GM12878 (cell line): ENCODE data around the gene POU6F2. TPM values are rescaled to one million over a fixed set of nuclear protein-coding genes. Genes with fewer than 3 reads are reported as not detected.

Experiments
- ATAC-seq: fragments of 200-7000 bp; cut with Tn5 transposase; 3 replicates; pipeline ENCODE4 v1.9.1; 2020; ENCODE audit warnings: mild to moderate bottlenecking, moderate library complexity
- BruUV-seq: library from RNA; stranded (reverse); fragments of 400-500 nt; replicated peaks from 2 replicates; lab custom pipeline; 2021; lab: Mats Ljungman, UMichigan
- CTCF ChIA-PET: fragments of 300-600 bp; sonication (Branson Sonifier 250); formaldehyde crosslinking; extraction: SDS; loops from one replicate; lab custom pipeline; 2021; ENCODE audit warnings: inconsistent platforms; lab: Yijun Ruan, JAX
- POLR2A ChIA-PET: fragments of 350-600 bp; formaldehyde crosslinking; extraction: SDS; loops from one replicate; lab custom pipeline; 2021; ENCODE audit warnings: inconsistent platforms; lab: Charles Lee
- RAD21 ChIA-PET: fragments of 300-600 bp; sonication (Branson Sonifier 250); formaldehyde crosslinking; loops from one replicate; lab custom pipeline; 2023; ENCODE audit warnings: antibody characterized with exemption; ENCODE audit not compliant: unreplicated experiment; lab: Charles Lee
- SMC1A ChIA-PET: fragments of 300-600 bp; sonication (Branson Sonifier 250); formaldehyde crosslinking; loops from one replicate; lab custom pipeline; 2023; ENCODE audit not compliant: unreplicated experiment, uncharacterized antibody; lab: Charles Lee
- DNase-seq: peaks from one replicate; pipeline ENCODE4 v3.0.0-alpha.2; 2011; ENCODE audit warnings: low read depth, low spot score
- FAIRE-seq: peaks from 3 replicates; lab custom pipeline; 2011; peaks lifted over from hg19 to GRCh38; lab: Jason Lieb, UNC
- H2AFZ ChIP-seq: 2 replicates; pipeline ENCODE4 v1.6.0; 2011; ENCODE audit warnings: low read depth, low read length, control low read depth; ENCODE audit not compliant: control insufficient read depth
- H3K27ac ChIP-seq: 2 replicates; pipeline ENCODE4 v1.5.1; 2011; ENCODE audit warnings: control low read depth; ENCODE audit not compliant: control insufficient read depth, insufficient read depth
- H3K27me3 ChIP-seq, 2 experiments: replicated peaks in 1 of 2; 2 replicates each; pipeline versions ENCODE4 v1.6.0 to v1.6.1; 2011; ENCODE audit warnings: low read length in 1 of 2; ENCODE audit not compliant: control insufficient read depth in 2 of 2, insufficient read depth in 2 of 2
- H3K36me3 ChIP-seq, 2 experiments: 2 replicates each; pipeline ENCODE4 v1.5.1; 2011; ENCODE audit warnings: low read length in 1 of 2; ENCODE audit not compliant: control insufficient read depth in 2 of 2, insufficient read depth in 2 of 2
- H3K4me1 ChIP-seq: 2 replicates; pipeline ENCODE4 v1.6.1; 2011; ENCODE audit warnings: mild to moderate bottlenecking, low read length, moderate library complexity, mixed read lengths; ENCODE audit not compliant: control insufficient read depth, insufficient read depth
- H3K4me2 ChIP-seq: 2 replicates; pipeline ENCODE4 v1.6.0; 2011; ENCODE audit warnings: control low read depth; ENCODE audit not compliant: control insufficient read depth, insufficient read depth
- H3K4me3 ChIP-seq: fragments of 200-600 bp; sonication (generic); 2 replicates; pipeline ENCODE4 v1.5.1; 2016
- H3K79me2 ChIP-seq: 2 replicates; pipeline ENCODE4 v1.6.0; 2011; ENCODE audit warnings: low read length; ENCODE audit not compliant: control insufficient read depth, insufficient read depth
- H3K9ac ChIP-seq: 2 replicates; pipeline ENCODE4 v1.8.0; 2011; ENCODE audit warnings: low read length, control low read depth, mixed read lengths; ENCODE audit not compliant: control insufficient read depth, insufficient read depth
- H3K9me3 ChIP-seq: replicated peaks from 3 replicates; pipeline ENCODE4 v1.5.1; 2011; ENCODE audit warnings: mild to moderate bottlenecking, low read length; ENCODE audit not compliant: control insufficient read depth, insufficient read depth
- H4K20me1 ChIP-seq: 2 replicates; pipeline ENCODE4 v1.6.0; 2011; ENCODE audit not compliant: control insufficient read depth, insufficient read depth
- CREB1 ChIP-seq: IDR thresholded peaks from 2 replicates; pipeline ENCODE4 v1.6.1; 2012; ENCODE audit warnings: low read depth, mild to moderate bottlenecking, inconsistent platforms
- IRF5 ChIP-seq: fragments of 450-650 bp; IDR thresholded peaks from 2 replicates; pipeline ENCODE4 v1.6.1; 2017; ENCODE audit warnings: borderline replicate concordance
- MAX ChIP-seq: IDR thresholded peaks from 2 replicates; pipeline ENCODE4 v1.6.1; 2012; ENCODE audit warnings: low read depth, low read length, improper control_type of control experiment
- MTA3 ChIP-seq: IDR thresholded peaks from 2 replicates; pipeline ENCODE4 v1.6.1; 2012; ENCODE audit warnings: low read length, inconsistent platforms, borderline replicate concordance
- RBBP5 ChIP-seq: fragments of 200-600 bp; sonication (generic); conservative IDR thresholded peaks from 2 replicates; pipeline ENCODE4 v1.6.1; 2016
- SUZ12 ChIP-seq: fragments of 200-600 bp; sonication (generic); IDR thresholded peaks from one replicate; pipeline ENCODE4 v1.6.1; 2018; ENCODE audit warnings: antibody characterized with exemption, mild to moderate bottlenecking; ENCODE audit not compliant: unreplicated experiment
- TAF1 ChIP-seq: IDR thresholded peaks from 2 replicates; pipeline ENCODE4 v1.6.1; 2011; ENCODE audit warnings: mild to moderate bottlenecking, low read depth, low read length, borderline replicate concordance
- WGBS: methylation state at CpG from one replicate; pipeline ENCODE4 v1.1.6; 2016; ENCODE audit warnings: low lambda C conversion rate; ENCODE audit not compliant: insufficient replicate concordance, insufficient coverage; ENCODE audit errors: missing lambda C conversion rate; 5-methylcytosine and 5-hydroxymethylcytosine counted together
- in situ Hi-C: fragments of 300-500 bp; cut with MboI; formaldehyde crosslinking; loops from 9 replicates; pipeline ENCODE4 v1.14.3; 2018; ENCODE audit warnings: mixed read lengths
- intact Hi-C: fragments of 100-400 bp; cut with micrococcal nuclease; formaldehyde crosslinking; loops from one replicate; pipeline ENCODE4 v1.14.2; 2022; ENCODE audit not compliant: unreplicated experiment
- polyA plus RNA-seq, 11 experiments: library from polyadenylated mRNA; depleted of rRNA in 4 of 11; unstranded in 6 of 11; stranded (reverse) in 5 of 11; fragments of >200 nt; fragmentation: Nextera tagmentation in 4 of 11; fragmentation: Illumina TruSeq in 1 of 11; extraction: Ambion mirVana in 4 of 11; extraction: Trizol in 1 of 11; gene quantifications; 1 replicate in 1 of 11; 2 replicates in 10 of 11; pipeline versions ENCODE4 v1.2.1 to v1.2.3, GENCODE V29; 2011 to 2016; ENCODE audit warnings: inconsistent platforms in 2 of 11, missing spikeins in 2 of 11, low read depth in 1 of 11
- total RNA-seq, 4 experiments: library from RNA; depleted of rRNA in 3 of 4; stranded (reverse); fragments of >200 nt in 3 of 4; fragmentation: Illumina TruSeq in 1 of 4; extraction: Trizol in 1 of 4; gene quantifications; 2 replicates each; pipeline versions ENCODE4 v1.2.1 to v1.2.3, GENCODE V29; 2013 to 2021

Gene POU6F2
- total and polyA plus RNA-seq, 10 of the 15 experiments (the other 5 are each of a cell fraction or from before 2014, with no cell fraction given): 0.10 TPM; not detected in 9

- TF ChIP-seq MAX (no peak), IRF5 (no peak), CREB1 (no peak), MTA3 (no peak), RBBP5 (no peak), SUZ12 (no peak), TAF1 (no peak)
- no peak overlapping the region for H2AFZ ChIP-seq
- no peaks in the 10 kb centered on the region for H3K9me3 ChIP-seq
- no peaks in the 10 kb centered on the region for H4K20me1 ChIP-seq
- no peak overlapping the region for H3K9ac ChIP-seq
- ChIA-PET CTCF (interaction anchor here (1.1 kb wide), 1 partner anchor 384 kb away, joined by 3 read pairs; no protein-coding TSS in a partner anchor), RAD21 (no interaction called here), SMC1A (no interaction called here), POLR2A (no interaction called here)
- H3K36me3 ChIP-seq: no peaks in the 10 kb centered on the region
- no peaks in the 10 kb centered on the region for H3K79me2 ChIP-seq
- 55% methylated on average over 6 of the region's 6 CpGs for WGBS
- no peaks in the 10 kb centered on the region for H3K4me1 ChIP-seq
- H3K27me3 ChIP-seq: peaks cover 0 to 3% of the 10 kb centered on the region in 2 experiments; a peak in 1 of 4 replicates
- FAIRE-seq (no peak), DNase-seq (no peak), ATAC-seq (no peak)
- intact Hi-C loops (no loop called here), in situ Hi-C loops (loop anchor here (5.0 kb wide), 2 partner anchors 527 to 667 kb away; no protein-coding TSS in a partner anchor)
- H3K4me2 ChIP-seq: no peak overlapping the region
- no TSS peak for BruUV-seq
- no peak overlapping the region for H3K27ac ChIP-seq
- H3K4me3 ChIP-seq: no peak overlapping the region
Observed at GRCh38 chr7:39459636-39460035, 481.9 kb downstream of the POU6F2 start.
